ENCODE results near the gene MYT1. TPM values are rescaled to one million over a fixed set of nuclear protein-coding genes. Genes with fewer than 3 reads are reported as not detected.
"Not testable (repeated sequence)": the region's sequence is repeated elsewhere in the genome, so short reads cannot be mapped to it uniquely, and the experiment has no call there.

The MYT1 gene
- total RNA-seq, 3 donors from 2014 or later: under 0.01 TPM; not detected in 2

GRCh38 chr20:64119301-64119680, 45.0 kb upstream of the MYT1 start:
- DNase-seq (ENCODE audit: low spot score in 2 of 2): no peak
- H3K9me3 ChIP-seq: no peaks in the 10 kb centered on the region
- no peak overlapping the region for H3K27ac ChIP-seq
- H3K36me3 ChIP-seq: no peaks in the 10 kb centered on the region
- H3K4me1 ChIP-seq: no peaks in the 10 kb centered on the region
- no peak overlapping the region for H3K4me3 ChIP-seq
- peaks cover 0 to 14% of the 10 kb centered on the region in 2 donors for H3K27me3 ChIP-seq
- TF ChIP-seq POLR2A (IDR thresholded peaks at IDR 0.05): no peak
- no peak for TF ChIP-seq POLR2AphosphoS5 (IDR thresholded peaks at IDR 0.05)
- no peak for TF ChIP-seq CTCF (IDR thresholded peaks at IDR 0.05)
- intact Hi-C loops (cut with DNase I; ENCODE audit: low total_unique reads): no loop called here

- H3K4me3 ChIP-seq: peak overlapping the region in 2 of 3 donors; percentile 13 to 57
- H3K36me3 ChIP-seq: no peaks in the 10 kb centered on the region
- no peaks in the 10 kb centered on the region for H3K9me3 ChIP-seq
- no peaks in the 10 kb centered on the region for H3K4me1 ChIP-seq
- H3K27me3 ChIP-seq: peaks cover 0 to 14% of the 10 kb centered on the region in 2 donors
- no peak overlapping the region for H3K27ac ChIP-seq
- intact Hi-C loops (cut with DNase I; ENCODE audit: low total_unique reads): no loop called here
- no peak for TF ChIP-seq POLR2A (IDR thresholded peaks at IDR 0.05)
- TF ChIP-seq POLR2AphosphoS5 (IDR thresholded peaks at IDR 0.05): no peak
- no peak for TF ChIP-seq CTCF (IDR thresholded peaks at IDR 0.05)
- no peak for DNase-seq (ENCODE audit: low spot score in 2 of 2)
These were observed 44.4 kb upstream of the MYT1 start for GRCh38 chr20:64119681-64120341.

- Histone ChIP-seq H3K27ac (no peak overlapping the region), H3K27me3 (peaks cover 0 to 17% of the 10 kb centered on the region in 2 donors), H3K4me1 (no peaks in the 10 kb centered on the region), H3K4me3 (no peak overlapping the region), H3K36me3 (no peaks in the 10 kb centered on the region), H3K9me3 (no peaks in the 10 kb centered on the region)
- no peak for TF ChIP-seq CTCF (IDR thresholded peaks at IDR 0.05)
- no peak for TF ChIP-seq POLR2A (IDR thresholded peaks at IDR 0.05)
- no peak for TF ChIP-seq POLR2AphosphoS5 (IDR thresholded peaks at IDR 0.05)
- no peak for DNase-seq (ENCODE audit: low spot score in 2 of 2)
- intact Hi-C loops (cut with DNase I; ENCODE audit: low total_unique reads): no loop called here
These were observed 42.7 kb upstream of the MYT1 start for GRCh38 chr20:64121586-64121985.

- H3K27ac ChIP-seq; intact Hi-C loops (cut with DNase I; ENCODE audit: low total_unique reads); DNase-seq (ENCODE audit: low spot score in 2 of 2); H3K4me1 ChIP-seq; H3K36me3 ChIP-seq; H3K4me3 ChIP-seq; H3K9me3 ChIP-seq: not testable (repeated sequence)
- H3K27me3 ChIP-seq: peaks cover 0 to 17% of the 10 kb centered on the region in 2 donors
These were observed 41.3 kb upstream of the MYT1 start for GRCh38 chr20:64122927-64123326.

- H3K4me3 ChIP-seq; H3K27ac ChIP-seq; H3K9me3 ChIP-seq; DNase-seq (ENCODE audit: low spot score in 2 of 2); H3K4me1 ChIP-seq; intact Hi-C loops (cut with DNase I; ENCODE audit: low total_unique reads); H3K36me3 ChIP-seq: not testable (repeated sequence)
- H3K27me3 ChIP-seq: peaks cover 0 to 17% of the 10 kb centered on the region in 2 donors
These were observed 40.7 kb upstream of the MYT1 start for GRCh38 chr20:64123517-64123916.

GRCh38 chr20:64129146-64129782, 35.0 kb upstream of the MYT1 start:
- H3K27ac ChIP-seq: no peak overlapping the region
- H3K36me3 ChIP-seq: no peaks in the 10 kb centered on the region
- intact Hi-C loops (cut with DNase I; ENCODE audit: low total_unique reads): no loop called here
- TF ChIP-seq POLR2A (IDR thresholded peaks at IDR 0.05): no peak
- H3K4me3 ChIP-seq: no peak overlapping the region
- no peaks in the 10 kb centered on the region for H3K4me1 ChIP-seq
- no peak for DNase-seq (ENCODE audit: low spot score in 2 of 2)
- H3K9me3 ChIP-seq: no peaks in the 10 kb centered on the region
- H3K27me3 ChIP-seq: peaks cover 0 to 14% of the 10 kb centered on the region in 2 donors

Data from breast epithelium (tissue), 4 donors.